Smooth muscle cell (in vitro differentiated cells): ENCODE data around the gene FBN1. TPM values are rescaled to one million over a fixed set of nuclear protein-coding genes. Genes with fewer than 3 reads are reported as not detected.

ENCODE experiments used
- DNase-seq: peaks from one replicate; lab custom pipeline; 2025; ENCODE audit not compliant: unreplicated experiment; lab: John Stamatoyannopoulos, UW
- H2AFZ ChIP-seq: fragments of 200-600 bp; sonication (generic); 2 replicates; pipeline ENCODE4 v1.6.0; 2016; ENCODE audit warnings: antibody characterized with exemption, low read depth, mild to moderate bottlenecking
- H3F3A ChIP-seq: fragments of 200-600 bp; sonication (generic); 2 replicates; pipeline ENCODE4 v1.6.0; 2017; ENCODE audit warnings: antibody characterized with exemption, low read depth
- H3K27ac ChIP-seq: fragments of 200-600 bp; sonication (generic); 2 replicates; pipeline ENCODE4 v1.5.1; 2016; ENCODE audit warnings: low read depth, mild to moderate bottlenecking
- H3K27me3 ChIP-seq: fragments of 200-600 bp; sonication (generic); 2 replicates; pipeline ENCODE4 v1.6.1; 2016; ENCODE audit warnings: low read depth, mild to moderate bottlenecking
- H3K36me3 ChIP-seq: fragments of 200-600 bp; sonication (generic); 2 replicates; pipeline ENCODE4 v1.5.1; 2016; ENCODE audit warnings: low read depth
- H3K4me1 ChIP-seq: fragments of 200-600 bp; sonication (generic); 2 replicates; pipeline ENCODE4 v1.5.1; 2016; ENCODE audit warnings: low read depth
- H3K4me2 ChIP-seq: fragments of 200-600 bp; sonication (generic); 2 replicates; pipeline ENCODE4 v1.6.0; 2016; ENCODE audit warnings: mild to moderate bottlenecking
- H3K4me3 ChIP-seq: fragments of 200-600 bp; sonication (generic); 2 replicates; pipeline ENCODE4 v1.5.1; 2016; ENCODE audit warnings: mild to moderate bottlenecking
- H3K79me2 ChIP-seq: fragments of 200-600 bp; sonication (generic); 2 replicates; pipeline ENCODE4 v1.6.0; 2016; ENCODE audit warnings: low read depth, mild to moderate bottlenecking
- H3K9ac ChIP-seq: fragments of 200-600 bp; sonication (generic); 2 replicates; pipeline ENCODE4 v1.6.0; 2016; ENCODE audit warnings: low read depth
- H3K9me3 ChIP-seq: fragments of 200-600 bp; sonication (generic); replicated peaks from 2 replicates; pipeline ENCODE4 v1.5.1; 2016; ENCODE audit warnings: low read depth
- H4K20me1 ChIP-seq: fragments of 200-600 bp; sonication (generic); 2 replicates; pipeline ENCODE4 v1.6.0; 2016; ENCODE audit warnings: low read depth
- CTCF ChIP-seq: fragments of 200-600 bp; sonication (generic); IDR thresholded peaks from 2 replicates; pipeline ENCODE4 v1.5.1; 2017; ENCODE audit warnings: borderline replicate concordance, mild to moderate bottlenecking, antibody characterized with exemption; ENCODE audit not compliant: insufficient read depth, poor library complexity, severe bottlenecking
- WGBS: methylation state at CpG from one replicate; pipeline ENCODE4 v1.1.7; 2016; ENCODE audit warnings: low lambda C conversion rate; 5-methylcytosine and 5-hydroxymethylcytosine counted together
- polyA plus RNA-seq: library from polyadenylated mRNA; unstranded; fragments of >200 nt; fragmentation: Nextera tagmentation; extraction: Ambion mirVana; gene quantifications from 2 replicates; pipeline ENCODE4 v1.2.1, GENCODE V29; 2016
- total RNA-seq: library from RNA; depleted of rRNA; stranded (reverse); fragments of >200 nt; gene quantifications from 2 replicates; pipeline ENCODE4 v1.2.3, GENCODE V29; 2014

The FBN1 gene
- total and polyA plus RNA-seq, 2 experiments from 2014 or later = 137 to 330 TPM

DNA sequence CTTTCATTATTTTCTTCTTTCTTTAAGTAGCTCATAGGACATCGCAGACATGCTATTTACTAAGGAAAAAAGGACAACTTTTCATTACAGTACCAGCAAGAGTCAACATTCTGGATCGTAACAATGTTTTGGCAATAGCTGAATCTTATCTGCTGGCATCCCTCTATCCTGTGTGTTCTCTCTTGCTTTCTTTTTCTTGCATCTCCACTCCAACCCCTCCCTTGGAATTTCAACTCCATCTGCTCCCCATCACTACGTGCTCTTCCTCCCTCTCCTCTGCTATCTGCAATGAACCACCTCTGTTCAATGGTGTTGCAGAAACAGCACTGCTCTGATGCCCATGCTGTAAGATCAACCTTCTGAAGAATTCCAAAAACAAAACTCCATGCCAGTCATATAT lies 106.6 kb downstream of the FBN1 start:
- Histone ChIP-seq H3K9ac (no peak overlapping the region), H3K79me2 (peaks cover 22% of the 10 kb centered on the region), H3K4me1 (peaks cover 15% of the 10 kb centered on the region), H3K27me3 (no peaks in the 10 kb centered on the region), H3F3A (peaks cover 33% of the 10 kb centered on the region), H3K4me3 (no peak overlapping the region), H4K20me1 (no peaks in the 10 kb centered on the region), H3K4me2 (no peak overlapping the region), H3K36me3 (no peaks in the 10 kb centered on the region), H2AFZ (no peak overlapping the region), H3K27ac (no peak overlapping the region), H3K9me3 (no peaks in the 10 kb centered on the region)
- DNase-seq = no peak
- no peak for TF ChIP-seq CTCF
- WGBS = 89% methylated on average over 3 of the region's 3 CpGs

DNA sequence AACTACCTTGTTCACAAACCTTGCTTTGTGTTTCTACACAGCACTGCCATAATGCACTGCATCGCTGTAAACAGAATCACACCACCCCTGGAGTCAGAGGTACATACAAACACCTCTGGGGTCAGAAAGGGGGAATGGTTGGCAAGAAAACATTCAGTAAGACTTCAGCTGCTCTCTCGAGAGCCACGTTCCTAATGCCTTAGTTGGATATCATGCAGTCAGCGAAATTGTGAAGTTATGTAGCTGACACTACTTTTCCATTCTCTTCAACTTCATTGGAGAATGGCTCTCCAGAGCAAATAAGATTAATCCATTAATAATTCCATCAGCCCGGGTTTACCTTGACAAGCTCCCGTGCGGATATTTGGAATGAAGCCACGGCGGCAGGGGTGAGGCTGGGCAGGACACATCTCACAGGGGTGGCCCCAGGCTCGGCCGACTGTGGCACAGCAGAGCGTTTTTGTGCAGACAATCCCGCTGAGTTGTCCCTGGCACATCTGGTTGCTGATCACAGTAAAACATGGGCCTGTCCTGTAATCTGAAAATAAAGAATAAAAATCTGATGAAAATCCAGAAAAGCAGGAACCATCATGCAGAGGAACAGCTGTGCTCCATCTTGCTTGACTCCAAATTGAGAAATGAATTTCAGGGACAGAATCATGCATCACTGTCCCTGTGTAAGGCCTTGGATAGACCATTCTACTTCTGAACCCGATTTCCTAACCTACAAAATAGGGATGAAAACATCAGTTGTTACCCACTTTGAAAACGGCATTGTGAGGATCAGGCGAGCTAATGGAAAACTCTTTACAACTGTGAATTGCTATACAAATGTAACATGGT lies 108.0 kb downstream of the FBN1 start:
- Histone ChIP-seq H4K20me1 (no peaks in the 10 kb centered on the region), H2AFZ (no peak overlapping the region), H3K4me2 (peak overlapping the region; percentile 31), H3K9ac (peak overlapping the region; percentile 18), H3K27ac (peak overlapping the region; percentile 83), H3K36me3 (no peaks in the 10 kb centered on the region), H3K27me3 (no peaks in the 10 kb centered on the region), H3K79me2 (peaks cover 21% of the 10 kb centered on the region), H3K4me3 (no peak overlapping the region), H3K4me1 (peaks cover 15% of the 10 kb centered on the region), H3K9me3 (no peaks in the 10 kb centered on the region), H3F3A (peaks cover 22% of the 10 kb centered on the region)
- no peak for DNase-seq
- TF ChIP-seq CTCF = no peak
- 93% methylated on average over 16 of the region's 16 CpGs for WGBS

DNA sequence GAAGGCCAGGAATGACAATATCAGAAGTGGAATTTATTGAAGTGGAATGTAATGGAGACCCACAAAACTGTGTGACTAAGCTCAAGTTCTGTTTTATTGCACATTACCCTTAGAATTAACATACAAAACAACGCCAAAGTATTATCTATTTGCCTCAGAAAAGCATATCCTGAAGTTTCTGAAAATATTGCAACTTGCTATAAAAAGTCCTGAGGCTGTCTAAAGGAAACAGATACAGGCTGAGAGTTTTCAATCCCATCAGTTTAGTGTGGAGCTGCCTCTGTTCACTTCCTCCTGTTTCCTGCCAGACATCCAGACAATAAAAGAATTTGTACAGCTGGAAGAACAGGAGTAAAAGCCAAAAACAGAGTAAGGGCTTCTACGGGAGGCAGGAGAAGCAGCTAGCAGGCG lies 108.8 kb downstream of the FBN1 start:
- TF ChIP-seq CTCF = no peak
- no peaks in the 10 kb centered on the region for H3K27me3 ChIP-seq
- peaks cover 14% of the 10 kb centered on the region for H3F3A ChIP-seq
- peak overlapping the region; percentile 31 for H3K4me2 ChIP-seq
- DNase-seq = no peak
- H3K9me3 ChIP-seq = no peaks in the 10 kb centered on the region
- H4K20me1 ChIP-seq = no peaks in the 10 kb centered on the region
- peaks cover 21% of the 10 kb centered on the region for H3K79me2 ChIP-seq
- H3K27ac ChIP-seq = peak overlapping the region; percentile 83
- H2AFZ ChIP-seq = no peak overlapping the region
- no peak overlapping the region for H3K4me3 ChIP-seq
- H3K9ac ChIP-seq = peak overlapping the region; percentile 18
- H3K4me1 ChIP-seq = peaks cover 13% of the 10 kb centered on the region
- WGBS = 30% methylated on average over 3 of the region's 3 CpGs
- H3K36me3 ChIP-seq = no peaks in the 10 kb centered on the region

DNA sequence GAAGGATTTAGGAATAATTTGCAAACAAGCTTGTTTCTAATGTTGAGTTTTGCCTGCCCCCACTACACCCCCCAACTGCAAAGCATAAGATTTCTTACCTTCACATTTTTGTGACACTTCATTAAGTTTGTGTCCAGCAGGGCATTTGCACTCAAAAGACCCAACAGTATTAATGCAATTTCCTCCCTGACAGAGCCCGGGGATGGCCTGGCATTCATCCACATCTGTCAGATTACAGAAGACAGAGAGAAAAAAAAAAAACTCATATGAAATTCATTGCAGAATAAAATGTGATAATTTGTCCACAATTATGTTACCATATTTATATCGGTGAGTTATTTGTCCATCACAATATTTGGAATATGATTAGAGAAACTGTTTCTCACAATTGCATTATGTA lies 111.5 kb downstream of the FBN1 start:
- Histone ChIP-seq H3K27ac (no peak overlapping the region), H3F3A (peaks cover 5% of the 10 kb centered on the region), H3K4me2 (no peak overlapping the region), H4K20me1 (no peaks in the 10 kb centered on the region), H3K4me3 (no peak overlapping the region), H3K36me3 (peaks cover 5% of the 10 kb centered on the region), H3K4me1 (peaks cover 3% of the 10 kb centered on the region), H3K27me3 (no peaks in the 10 kb centered on the region), H3K79me2 (peaks cover 4% of the 10 kb centered on the region), H3K9ac (no peak overlapping the region), H3K9me3 (no peaks in the 10 kb centered on the region), H2AFZ (no peak overlapping the region)
- WGBS = 64% methylated on average over 2 of the region's 2 CpGs
- TF ChIP-seq CTCF = no peak
- no peak for DNase-seq
